ENCODE data around the gene KBTBD2. TPM values are rescaled to one million over a fixed set of nuclear protein-coding genes. Genes with fewer than 3 reads are reported as not detected.

Gene KBTBD2
- total RNA-seq (10 to 100 TPM in 4 of 5 donors, 1 to 10 TPM in 1; 9.0 to 90.3 (median 21.9) TPM), polyA plus RNA-seq (10 to 100 TPM in 2 of 3 donors, 1 to 10 TPM in 1; 9.9 to 13.9 (median 11.8) TPM)
- long read RNA-seq, donor 1, partial matches to known transcripts: 0 of 4 reads
- long read RNA-seq, donor 1, other reads (novel, unspliced or antisense): 0 of 4 reads
- long read RNA-seq, donor 2, transcript KBTBD2-201 (4 exons, 3,745 nt): major isoform, 5 of 5 reads
- long read RNA-seq, donor 2, partial matches to known transcripts: 0 of 5 reads
- long read RNA-seq, donor 2, other reads (novel, unspliced or antisense): 0 of 5 reads
- long read RNA-seq, donor 3, partial matches to known transcripts: 0 of 1 reads
- long read RNA-seq, donor 3, other reads (novel, unspliced or antisense): 0 of 1 reads
- long read RNA-seq, donor 4, partial matches to known transcripts: 0 of 1 reads
- long read RNA-seq, donor 4, other reads (novel, unspliced or antisense): 0 of 1 reads
- long read RNA-seq, donor 5, partial matches to known transcripts: 0 of 2 reads
- long read RNA-seq, donor 5, other reads (novel, unspliced or antisense): 0 of 2 reads
- long read RNA-seq, donor 6, transcript KBTBD2-201 (4 exons, 3,745 nt): major isoform, 15 of 15 reads
- long read RNA-seq, donor 6, partial matches to known transcripts: 0 of 15 reads
- long read RNA-seq, donor 6, other reads (novel, unspliced or antisense): 0 of 15 reads
- long read RNA-seq, donor 7, transcript KBTBD2-201 (4 exons, 3,745 nt): major isoform, 9 of 9 reads
- long read RNA-seq, donor 7, partial matches to known transcripts: 0 of 9 reads
- long read RNA-seq, donor 7, other reads (novel, unspliced or antisense): 0 of 9 reads
- long read RNA-seq, donor 8, transcript KBTBD2-201 (4 exons, 3,745 nt): major isoform, 6 of 6 reads
- long read RNA-seq, donor 8, partial matches to known transcripts: 0 of 6 reads
- long read RNA-seq, donor 8, other reads (novel, unspliced or antisense): 0 of 6 reads
- long read RNA-seq, donor 9, partial matches to known transcripts: 0 of 2 reads
- long read RNA-seq, donor 9, other reads (novel, unspliced or antisense): 0 of 2 reads
- long read RNA-seq, donor 10, transcript KBTBD2-201 (4 exons, 3,745 nt): major isoform, 5 of 5 reads
- long read RNA-seq, donor 10, partial matches to known transcripts: 0 of 5 reads
- long read RNA-seq, donor 10, other reads (novel, unspliced or antisense): 0 of 5 reads

- intact Hi-C loops (cut with DNase I; ENCODE audit: low total_unique reads): no loop called here
- Histone ChIP-seq H3K36me3 (no peaks in the 10 kb centered on the region), H3K4me3 (peak within 1 kb of the TSS; percentile 78 to 97 (median 96)), H3K27ac (peak within 1 kb of the TSS; percentile 98 to 100 (median 99)), H3K4me1 (peaks cover 40 to 57% (median 48%) of the 10 kb centered on the region in 4 donors), H3K9me3 (no peaks in the 10 kb centered on the region), H3K27me3 (no peaks in the 10 kb centered on the region)
- WGBS, 5 donors: 0 to 1% (median 0%) methylated on average over 35 to 100 of the region's 104 CpGs
- peak; percentile 82 to 96 for DNase-seq
- TF ChIP-seq EP300 (IDR thresholded peaks at IDR 0.05) (no peak), POLR2AphosphoS5 (IDR thresholded peaks at IDR 0.05) (peak; percentile 37 to 85 (median 76))
Measured at GRCh38 chr7:32891043-32891799, at the start of gene KBTBD2. TSS of gene KBTBD2 (minus strand) at chr7:32891760. CDS start at chr7:32879604, 12,156 bp downstream.

- Histone ChIP-seq H3K4me3 (peak overlapping the region; percentile 71 to 91 (median 72)), H3K36me3 (no peaks in the 10 kb centered on the region), H3K9me3 (no peaks in the 10 kb centered on the region), H3K27me3 (no peaks in the 10 kb centered on the region), H3K27ac (peak overlapping the region in 4 of 5 donors; percentile 88 to 95 (median 91)), H3K4me1 (peaks cover 28 to 57% (median 38%) of the 10 kb centered on the region in 4 donors)
- TF ChIP-seq POLR2A (IDR thresholded peaks at IDR 0.05): no peak
- TF ChIP-seq EP300 (IDR thresholded peaks at IDR 0.05): no peak
- TF ChIP-seq POLR2AphosphoS5 (IDR thresholded peaks at IDR 0.05): no peak
- no peak for TF ChIP-seq CTCF (IDR thresholded peaks at IDR 0.05)
- 22 to 32% (median 24%) methylated on average over 5 of the region's 5 CpGs for WGBS, 5 donors
- intact Hi-C loops (cut with DNase I; ENCODE audit: low total_unique reads): no loop called here
- DNase-seq: no peak
Measured at GRCh38 chr7:32941181-32941580, 49.6 kb upstream of the KBTBD2 start.

- H3K36me3 ChIP-seq: peaks cover 0 to 18% (median 9%) of the 10 kb centered on the region in 4 donors
- intact Hi-C loops (cut with DNase I; ENCODE audit: low total_unique reads): loop anchor here (10.0 kb wide), 1 partner anchor 83 kb away; no protein-coding TSS in a partner anchor
- TF ChIP-seq POLR2A (IDR thresholded peaks at IDR 0.05) (no peak), POLR2AphosphoS5 (IDR thresholded peaks at IDR 0.05) (peak in 1 of 3 donors; percentile 22)
- no peak overlapping the region for H3K4me3 ChIP-seq
- H3K27ac ChIP-seq: peak overlapping the region; percentile 0 to 53 (median 46)
- H3K4me1 ChIP-seq: peaks cover 28 to 60% (median 41%) of the 10 kb centered on the region in 4 donors
- no peaks in the 10 kb centered on the region for H3K9me3 ChIP-seq
- 36 to 55% (median 40%) methylated on average over 10 of the region's 10 CpGs for WGBS, 5 donors
- DNase-seq: peak; percentile 58 to 73
- no peaks in the 10 kb centered on the region for H3K27me3 ChIP-seq
Measured at GRCh38 chr7:32937344-32938174, 46.0 kb upstream of the KBTBD2 start.

GRCh38 chr7:32936689-32937088 is 45.1 kb upstream of the KBTBD2 start:
- intact Hi-C loops (cut with DNase I; ENCODE audit: low total_unique reads): loop anchor here (10.0 kb wide), 1 partner anchor 82 kb away; no protein-coding TSS in a partner anchor
- H3K4me3 ChIP-seq: no peak overlapping the region
- no peak for DNase-seq
- 67 to 86% (median 81%) methylated on average over 3 of the region's 3 CpGs for WGBS, 5 donors
- no peak for TF ChIP-seq POLR2AphosphoS5 (IDR thresholded peaks at IDR 0.05)
- no peak for TF ChIP-seq POLR2A (IDR thresholded peaks at IDR 0.05)
- TF ChIP-seq EP300 (IDR thresholded peaks at IDR 0.05): no peak
- TF ChIP-seq CTCF (IDR thresholded peaks at IDR 0.05): no peak
- H3K27ac ChIP-seq: peak overlapping the region in 1 of 5 donors; percentile 52
- no peaks in the 10 kb centered on the region for H3K27me3 ChIP-seq
- H3K9me3 ChIP-seq: no peaks in the 10 kb centered on the region
- H3K36me3 ChIP-seq: peaks cover 0 to 27% (median 18%) of the 10 kb centered on the region in 4 donors
- peaks cover 26 to 59% (median 39%) of the 10 kb centered on the region in 4 donors for H3K4me1 ChIP-seq

Measured in stomach (tissue), 19 donors.